ENCODE results near the gene ACAP1.

The ACAP1 gene

GRCh38 chr17:7383371-7383741 is 47.0 kb downstream of the ACAP1 start:
- DNase-seq (ENCODE audit: low read depth): no peak
- no peak overlapping the region for H3K4me3 ChIP-seq (ENCODE audit: low read depth, low read length)
- TF ChIP-seq, protein P1, sequence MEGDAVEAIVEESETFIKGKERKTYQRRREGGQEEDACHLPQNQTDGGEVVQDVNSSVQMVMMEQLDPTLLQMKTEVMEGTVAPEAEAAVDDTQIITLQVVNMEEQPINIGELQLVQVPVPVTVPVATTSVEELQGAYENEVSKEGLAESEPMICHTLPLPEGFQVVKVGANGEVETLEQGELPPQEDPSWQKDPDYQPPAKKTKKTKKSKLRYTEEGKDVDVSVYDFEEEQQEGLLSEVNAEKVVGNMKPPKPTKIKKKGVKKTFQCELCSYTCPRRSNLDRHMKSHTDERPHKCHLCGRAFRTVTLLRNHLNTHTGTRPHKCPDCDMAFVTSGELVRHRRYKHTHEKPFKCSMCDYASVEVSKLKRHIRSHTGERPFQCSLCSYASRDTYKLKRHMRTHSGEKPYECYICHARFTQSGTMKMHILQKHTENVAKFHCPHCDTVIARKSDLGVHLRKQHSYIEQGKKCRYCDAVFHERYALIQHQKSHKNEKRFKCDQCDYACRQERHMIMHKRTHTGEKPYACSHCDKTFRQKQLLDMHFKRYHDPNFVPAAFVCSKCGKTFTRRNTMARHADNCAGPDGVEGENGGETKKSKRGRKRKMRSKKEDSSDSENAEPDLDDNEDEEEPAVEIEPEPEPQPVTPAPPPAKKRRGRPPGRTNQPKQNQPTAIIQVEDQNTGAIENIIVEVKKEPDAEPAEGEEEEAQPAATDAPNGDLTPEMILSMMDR (IDR thresholded peaks at IDR 0.05; ENCODE audit: low read depth, low read length): no peak
- TF ChIP-seq POLR2A (IDR thresholded peaks at IDR 0.05; ENCODE audit: extremely low read depth, insufficient read length) (no peak), MYC (IDR thresholded peaks at IDR 0.05; ENCODE audit: low read depth, low read length) (no peak)
- TF ChIP-seq, protein P2, sequence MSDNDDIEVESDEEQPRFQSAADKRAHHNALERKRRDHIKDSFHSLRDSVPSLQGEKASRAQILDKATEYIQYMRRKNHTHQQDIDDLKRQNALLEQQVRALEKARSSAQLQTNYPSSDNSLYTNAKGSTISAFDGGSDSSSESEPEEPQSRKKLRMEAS (IDR thresholded peaks at IDR 0.05; ENCODE audit: low read depth, low read length): no peak

- no peak for DNase-seq (ENCODE audit: low read depth)
These were observed 47.6 kb downstream of the ACAP1 start for GRCh38 chr17:7383742-7384488.

GRCh38 chr17:7384489-7385081 is 48.3 kb downstream of the ACAP1 start:
- no peak for DNase-seq (ENCODE audit: low read depth)
- TF ChIP-seq POLR2A (IDR thresholded peaks at IDR 0.05; ENCODE audit: extremely low read depth, insufficient read length): no peak
- TF ChIP-seq MYC (IDR thresholded peaks at IDR 0.05; ENCODE audit: low read depth, low read length): no peak
- TF ChIP-seq, protein P2 (IDR thresholded peaks at IDR 0.05; ENCODE audit: low read depth, low read length): no peak
- TF ChIP-seq, protein P1 (IDR thresholded peaks at IDR 0.05; ENCODE audit: low read depth, low read length): no peak
- no peak overlapping the region for H3K4me3 ChIP-seq (ENCODE audit: low read depth, low read length)

More at GRCh38 chr17:7383742-7384488, 47.6 kb downstream of the ACAP1 start:
- TF ChIP-seq POLR2A (IDR thresholded peaks at IDR 0.05; ENCODE audit: extremely low read depth, insufficient read length) (no peak), MYC (IDR thresholded peaks at IDR 0.05; ENCODE audit: low read depth, low read length) (no peak)
- TF ChIP-seq, protein P1 (IDR thresholded peaks at IDR 0.05; ENCODE audit: low read depth, low read length): no peak
- TF ChIP-seq, protein P2 (IDR thresholded peaks at IDR 0.05; ENCODE audit: low read depth, low read length): no peak
- H3K4me3 ChIP-seq (ENCODE audit: low read depth, low read length): no peak overlapping the region

DNA sequence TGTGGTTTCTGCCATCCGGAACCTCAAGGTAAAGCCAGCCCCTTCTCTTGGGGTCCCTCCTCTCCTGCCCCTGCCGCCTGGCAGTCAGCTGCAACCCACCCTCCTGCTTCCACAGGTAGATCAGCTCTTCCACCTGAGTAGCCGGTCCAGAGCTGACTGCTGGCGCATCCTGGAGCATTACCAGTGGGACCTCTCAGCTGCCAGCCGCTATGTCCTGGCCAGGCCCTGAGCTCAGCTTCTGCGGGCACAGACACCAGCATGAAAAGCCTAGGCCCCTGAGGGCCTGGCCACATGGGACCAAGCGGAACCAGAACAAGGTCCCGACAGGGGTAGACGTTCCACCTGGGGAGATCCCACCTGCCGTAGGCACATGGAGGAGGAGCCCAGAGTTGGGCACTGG is 52.5 kb downstream of the ACAP1 start:
- TF ChIP-seq, protein P1 (IDR thresholded peaks at IDR 0.05; ENCODE audit: low read depth, low read length): no peak
- TF ChIP-seq, protein P2 (IDR thresholded peaks at IDR 0.05; ENCODE audit: low read depth, low read length): no peak
- TF ChIP-seq POLR2A (IDR thresholded peaks at IDR 0.05; ENCODE audit: extremely low read depth, insufficient read length) (no peak), MYC (IDR thresholded peaks at IDR 0.05; ENCODE audit: low read depth, low read length) (no peak)
- H3K4me3 ChIP-seq (ENCODE audit: low read depth, low read length): no peak overlapping the region
- no peak for DNase-seq (ENCODE audit: low read depth)

DNA sequence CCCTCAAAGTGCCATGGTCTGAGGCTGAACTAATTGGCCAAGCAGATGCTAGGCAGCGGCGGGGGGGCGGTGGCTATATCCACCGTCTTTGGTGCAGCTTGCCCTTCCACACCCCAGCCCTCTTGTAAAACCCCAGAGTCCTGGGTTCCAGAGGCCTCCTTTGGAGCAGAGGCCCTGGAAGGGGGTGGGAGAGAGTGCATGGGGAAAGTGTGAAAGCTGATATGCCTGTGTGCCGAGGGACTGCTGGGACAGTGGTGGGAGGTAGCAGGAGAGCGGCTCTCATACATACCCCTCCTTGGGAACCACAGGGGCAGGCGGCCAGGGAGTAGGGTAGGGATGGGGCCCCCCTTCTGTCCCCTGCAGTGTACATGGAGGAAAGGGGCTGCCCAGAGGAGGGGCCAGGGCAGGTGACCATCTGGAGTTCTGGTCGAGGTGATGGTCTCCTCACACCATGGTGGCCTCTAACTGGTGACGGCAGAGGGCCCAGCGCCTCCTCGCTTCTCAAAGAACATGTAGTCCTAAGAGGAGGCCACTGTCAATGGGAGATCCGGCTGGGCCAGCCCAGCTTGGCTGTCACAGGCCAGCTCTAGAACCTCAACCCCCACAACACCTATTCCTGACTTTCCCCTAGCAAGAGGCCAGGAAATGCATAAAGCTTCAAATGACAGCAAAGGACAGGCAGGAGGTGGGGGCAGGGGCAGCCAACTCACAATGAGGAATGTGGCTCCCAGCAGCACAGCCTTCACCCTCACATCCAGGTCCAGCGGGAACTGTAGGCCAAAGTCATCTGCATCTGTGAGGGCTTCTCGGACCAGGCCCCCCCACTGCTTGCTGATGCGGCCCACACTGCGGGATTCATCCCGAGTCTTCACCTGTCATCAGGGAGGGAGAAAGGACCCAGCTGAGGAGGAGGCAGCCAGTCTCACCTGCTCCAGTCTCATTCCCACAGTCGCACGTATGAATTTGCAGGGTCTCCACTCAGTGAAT is 53.9 kb downstream of the ACAP1 start:
- TF ChIP-seq POLR2A (IDR thresholded peaks at IDR 0.05; ENCODE audit: extremely low read depth, insufficient read length): no peak
- TF ChIP-seq, protein P2 (IDR thresholded peaks at IDR 0.05; ENCODE audit: low read depth, low read length): no peak
- TF ChIP-seq, protein P1 (IDR thresholded peaks at IDR 0.05; ENCODE audit: low read depth, low read length): no peak
- TF ChIP-seq MYC (IDR thresholded peaks at IDR 0.05; ENCODE audit: low read depth, low read length): no peak
- no peak overlapping the region for H3K4me3 ChIP-seq (ENCODE audit: low read depth, low read length)
- DNase-seq (ENCODE audit: low read depth): no peak
